Endodermal cell (in vitro differentiated cells): ENCODE data around the gene ENDOU. TPM values are rescaled to one million over a fixed set of nuclear protein-coding genes. Genes with fewer than 3 reads are reported as not detected.

Experiments
- DNase-seq: peaks from one replicate; pipeline ENCODE4 v3.0.0-alpha.2; 2017
- H3K27ac ChIP-seq: 2 replicates; pipeline ENCODE4 v1.5.1; 2013; ENCODE audit warnings: mild to moderate bottlenecking, low read depth, low read length, moderate library complexity
- H3K27me3 ChIP-seq: 2 replicates; pipeline ENCODE4 v1.6.1; 2013; ENCODE audit warnings: mild to moderate bottlenecking, low read length, moderate library complexity; ENCODE audit not compliant: insufficient read depth, control insufficient read depth, poor library complexity, severe bottlenecking
- H3K36me3 ChIP-seq: 2 replicates; pipeline ENCODE4 v1.7.0; 2013; ENCODE audit warnings: mild to moderate bottlenecking, low read length, moderate library complexity; ENCODE audit not compliant: control insufficient read depth, insufficient read depth
- H3K4me1 ChIP-seq: one replicate; pipeline ENCODE4 v1.7.0; 2013; ENCODE audit warnings: low read length; ENCODE audit not compliant: control insufficient read depth, insufficient read depth
- H3K4me3 ChIP-seq: 2 replicates; pipeline ENCODE4 v1.5.1; 2013; ENCODE audit warnings: mild to moderate bottlenecking, low read length, moderate library complexity
- H3K9ac ChIP-seq: 2 replicates; pipeline ENCODE4 v1.6.1; 2013; ENCODE audit warnings: mild to moderate bottlenecking, low read length, moderate library complexity; ENCODE audit not compliant: poor library complexity, severe bottlenecking; ENCODE audit errors: extremely low read depth
- H3K9me3 ChIP-seq: 2 replicates; pipeline ENCODE4 v1.6.1; 2013; ENCODE audit warnings: mild to moderate bottlenecking, low read length, moderate library complexity; ENCODE audit not compliant: control insufficient read depth
- H3K27ac Mint-ChIP-seq: 2 replicates; pipeline ENCODE4 v1.8.0; 2020; ENCODE audit warnings: mixed read lengths
- H3K27me3 Mint-ChIP-seq: 2 replicates; pipeline ENCODE4 v1.8.0; 2021; ENCODE audit warnings: mild to moderate bottlenecking, mixed read lengths; ENCODE audit not compliant: insufficient read depth
- H3K36me3 Mint-ChIP-seq: 2 replicates; pipeline ENCODE4 v1.8.0; 2020; ENCODE audit warnings: low read depth, mixed read lengths
- H3K4me1 Mint-ChIP-seq: 2 replicates; pipeline ENCODE4 v1.8.0; 2020; ENCODE audit warnings: mixed read lengths
- H3K4me3 Mint-ChIP-seq: 2 replicates; pipeline ENCODE4 v1.8.0; 2020; ENCODE audit warnings: mild to moderate bottlenecking, moderate library complexity, mixed read lengths
- H3K9me3 Mint-ChIP-seq: 2 replicates; pipeline ENCODE4 v1.8.0; 2020; ENCODE audit warnings: mild to moderate bottlenecking, mixed read lengths
- CTCF ChIP-seq: fragments of 200-600 bp; sonication (generic); conservative IDR thresholded peaks from 2 replicates; pipeline ENCODE4 v1.5.0; 2021; ENCODE audit warnings: antibody characterized with exemption, mild to moderate bottlenecking
- WGBS, 2 experiments: methylation state at CpG; one replicate each; pipeline versions ENCODE4 v1.1.5 to v1.1.7; 2013; ENCODE audit warnings: missing lambda C conversion rate in 2 of 2, mixed read lengths in 1 of 2; ENCODE audit not compliant: insufficient coverage in 1 of 2, insufficient read length in 1 of 2; 5-methylcytosine and 5-hydroxymethylcytosine counted together
- total RNA-seq, 2 donors: library from RNA; stranded (reverse); fragmentation: NEBNext Ultra II Directional in 1 of 2; extraction: Animal tissue kit (Norgen Biotek cat#: 25700) in 1 of 2; gene quantifications; 2 replicates in 1 of 2; 3 replicates in 1 of 2; pipeline ENCODE4 v1.2.1, GENCODE V29; 2021

Gene ENDOU
- total RNA-seq, 2 donors from 2014 or later, result not detected

DNA sequence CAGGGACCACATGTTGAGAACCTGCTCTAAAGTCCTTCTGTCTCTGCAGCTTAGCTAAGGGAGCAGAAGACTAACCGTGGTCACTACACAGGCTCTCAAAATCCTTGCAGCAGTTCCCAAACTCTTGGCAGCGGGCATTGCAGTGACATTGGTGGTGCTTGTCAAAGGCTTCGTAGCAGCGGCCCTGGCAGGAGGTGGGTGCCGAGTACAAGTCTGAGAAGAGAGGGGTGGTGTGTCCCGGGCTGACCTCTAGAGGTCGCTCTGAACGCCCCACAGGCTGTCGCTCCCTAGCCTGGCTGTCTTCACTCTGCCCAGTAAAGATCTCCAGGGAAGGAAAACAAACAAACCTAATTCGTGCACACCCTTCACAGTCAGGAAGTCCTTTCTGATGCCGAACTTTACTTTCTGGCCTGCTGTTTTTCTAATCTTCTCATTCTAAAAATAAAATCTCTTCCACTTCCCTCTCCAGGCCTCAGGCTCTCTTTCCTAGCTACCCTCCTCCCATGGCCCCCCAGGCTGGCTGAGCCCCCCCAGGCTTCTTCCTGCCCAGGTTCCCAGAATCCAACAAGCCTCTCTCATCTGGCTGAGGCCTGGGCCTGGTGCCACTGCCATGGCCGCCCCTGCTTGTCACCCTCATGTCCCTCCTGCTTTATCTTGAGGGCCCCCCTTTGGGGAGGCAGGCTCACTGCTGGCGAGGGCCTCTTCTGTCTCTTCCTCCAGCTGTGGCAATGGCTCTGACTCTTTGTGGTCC is 7.7 kb downstream of the ENDOU start:
- H3K27ac Mint-ChIP-seq, result peak overlapping the region; percentile 95
- H3K27me3 Mint-ChIP-seq, result peaks cover 18% of the 10 kb centered on the region
- Histone ChIP-seq H3K4me3 (no peak overlapping the region), H3K9ac (peak overlapping the region; percentile 18), H3K36me3 (no peaks in the 10 kb centered on the region), H3K27me3 (no peaks in the 10 kb centered on the region), H3K9me3 (no peaks in the 10 kb centered on the region), H3K4me1 (peaks cover 6% of the 10 kb centered on the region), H3K27ac (no peak overlapping the region)
- H3K4me3 Mint-ChIP-seq, result no peak overlapping the region
- TF ChIP-seq CTCF, result peak; percentile 96
- no peaks in the 10 kb centered on the region for H3K9me3 Mint-ChIP-seq
- peaks cover 11% of the 10 kb centered on the region for H3K4me1 Mint-ChIP-seq
- DNase-seq, result peak; percentile 97
- no peaks in the 10 kb centered on the region for H3K36me3 Mint-ChIP-seq
- 21 to 39% methylated on average over 9 to 13 of the region's 13 CpGs for WGBS, 2 experiments

DNA sequence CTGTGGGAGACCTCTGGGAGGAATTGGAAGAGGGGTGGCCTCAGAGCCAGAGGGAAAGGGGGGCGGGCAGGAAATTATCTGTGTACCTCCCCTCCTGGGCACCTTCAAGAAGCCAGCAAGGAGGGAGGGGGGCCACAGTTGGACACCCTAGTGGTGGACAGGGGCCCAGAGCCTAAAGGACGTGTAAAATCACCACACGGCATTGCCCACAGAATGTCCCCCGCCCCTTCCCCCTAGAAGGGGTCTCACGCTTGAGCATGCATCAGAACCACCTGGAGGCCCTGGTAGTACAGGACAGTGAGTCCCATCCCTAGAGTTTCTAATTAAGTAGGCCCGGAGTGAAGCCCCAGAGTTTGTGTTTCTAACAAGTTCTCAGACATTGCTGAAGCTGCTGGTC is 8.2 kb downstream of the ENDOU start:
- no peak overlapping the region for H3K27ac ChIP-seq
- Mint-ChIP-seq H3K9me3 (no peaks in the 10 kb centered on the region), H3K36me3 (no peaks in the 10 kb centered on the region), H3K27ac (no peak overlapping the region), H3K4me1 (peaks cover 17% of the 10 kb centered on the region), H3K27me3 (peaks cover 18% of the 10 kb centered on the region), H3K4me3 (no peak overlapping the region)
- no peak for DNase-seq
- H3K36me3 ChIP-seq, result no peaks in the 10 kb centered on the region
- 84 to 87% methylated on average over 6 of the region's 6 CpGs for WGBS, 2 experiments
- H3K9ac ChIP-seq, result no peak overlapping the region
- no peak overlapping the region for H3K4me3 ChIP-seq
- H3K4me1 ChIP-seq, result peaks cover 11% of the 10 kb centered on the region
- no peak for TF ChIP-seq CTCF
- no peaks in the 10 kb centered on the region for H3K9me3 ChIP-seq
- no peaks in the 10 kb centered on the region for H3K27me3 ChIP-seq

- Mint-ChIP-seq H3K9me3 (no peaks in the 10 kb centered on the region), H3K36me3 (no peaks in the 10 kb centered on the region), H3K4me1 (peaks cover 21% of the 10 kb centered on the region), H3K4me3 (no peak overlapping the region), H3K27me3 (peaks cover 18% of the 10 kb centered on the region), H3K27ac (no peak overlapping the region)
- no peaks in the 10 kb centered on the region for H3K36me3 ChIP-seq
- TF ChIP-seq CTCF, result no peak
- H3K4me3 ChIP-seq, result no peak overlapping the region
- 83 to 92% methylated on average over 3 to 13 of the region's 13 CpGs for WGBS, 2 experiments
- no peaks in the 10 kb centered on the region for H3K9me3 ChIP-seq
- H3K27me3 ChIP-seq, result no peaks in the 10 kb centered on the region
- DNase-seq, result peak; percentile 55
- no peak overlapping the region for H3K27ac ChIP-seq
- peaks cover 11% of the 10 kb centered on the region for H3K4me1 ChIP-seq
- H3K9ac ChIP-seq, result no peak overlapping the region
Measured at GRCh38 chr12:47715877-47716548, 9.3 kb downstream of the ENDOU start.
